ENCODE measurements around the gene RND2.

Gene RND2

GRCh38 chr17:43079641-43080302, 54.7 kb downstream of the RND2 start:
- DNase-seq, result no peak

Measured in NCI-H2029 treated with DMSO at 0.1 percent for 48 hours (cell line).